Left hindlimb (tissue), 1 donor: ENCODE results near the gene AP3B1.
"Not testable (repeated sequence)": the region's sequence is repeated elsewhere in the genome, so short reads cannot be mapped to it uniquely, and the experiment has no call there.

Source experiments
- DNase-seq: peaks from one replicate; pipeline ENCODE4 v3.0.0-alpha.2; 2018

The AP3B1 gene

GRCh38 chr5:78062645-78063044, 231.9 kb downstream of the AP3B1 start:
- no peak for DNase-seq

GRCh38 chr5:78060421-78060820, 234.1 kb downstream of the AP3B1 start:
- DNase-seq = no peak

- DNase-seq = no peak
Observed at GRCh38 chr5:78058625-78059024, 235.9 kb downstream of the AP3B1 start.

GRCh38 chr5:78056901-78057514, 237.5 kb downstream of the AP3B1 start:
- DNase-seq = no peak

DNA sequence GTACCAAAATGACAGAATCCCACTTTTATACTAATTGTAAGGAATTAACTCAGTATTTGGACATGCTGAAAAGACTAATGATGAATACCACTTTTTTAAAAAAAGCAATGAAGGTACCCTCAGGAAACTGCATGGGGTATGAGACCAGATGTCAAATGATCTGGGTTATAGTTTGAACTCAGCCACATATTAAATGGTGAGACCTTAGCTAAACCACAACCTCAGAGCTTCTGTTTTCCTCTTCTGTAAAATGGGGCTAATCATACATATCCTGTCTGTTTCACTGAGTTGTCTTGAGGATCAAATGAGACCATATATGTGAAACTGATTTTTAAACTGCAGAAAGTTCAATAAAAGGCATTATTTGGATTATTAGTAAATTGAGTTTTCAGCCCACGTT, 238.4 kb downstream of the AP3B1 start:
- DNase-seq = no peak

GRCh38 chr5:78050888-78051287, 243.6 kb downstream of the AP3B1 start:
- no peak for DNase-seq

- DNase-seq = not testable (repeated sequence)
Observed at GRCh38 chr5:78046823-78047222, 247.7 kb downstream of the AP3B1 start.

DNA sequence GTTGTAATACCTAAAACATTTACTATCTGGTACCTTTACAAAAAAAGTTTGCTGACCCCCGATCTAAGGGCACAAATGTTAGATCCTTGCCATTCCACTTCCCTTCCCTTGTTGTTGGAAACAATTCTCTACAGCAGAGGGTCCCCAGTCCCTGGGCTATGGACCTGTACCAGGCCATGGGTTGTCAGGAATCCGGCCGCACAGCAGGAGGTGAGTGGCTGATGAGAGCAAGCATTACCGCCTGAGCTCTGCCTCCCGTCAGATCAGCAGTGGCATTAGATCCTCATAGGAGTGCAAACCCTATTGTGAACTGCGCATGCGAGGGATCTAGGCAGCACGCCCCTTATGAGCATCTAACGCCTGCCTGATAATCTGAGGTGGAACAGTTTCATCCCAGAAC, 248.5 kb downstream of the AP3B1 start:
- no peak for DNase-seq

DNA sequence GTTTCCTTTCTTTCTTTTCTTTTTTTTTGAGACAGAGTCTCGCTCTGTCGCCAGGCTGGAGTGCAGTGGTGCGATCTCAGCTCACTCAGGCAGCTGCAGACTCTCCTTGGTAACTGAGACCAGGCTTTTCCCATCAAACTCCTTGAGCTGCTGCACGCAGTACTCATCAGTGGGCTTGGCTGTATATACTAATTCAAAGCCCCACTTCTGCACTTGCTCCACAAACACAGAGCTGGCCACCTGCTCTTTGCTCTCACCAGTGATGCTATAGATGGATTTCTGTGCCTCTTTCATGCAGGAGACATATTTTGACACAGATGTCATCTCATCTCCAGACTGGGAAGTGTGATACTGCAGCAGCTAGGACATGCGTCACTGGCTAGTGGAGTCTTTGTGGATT, 252.7 kb downstream of the AP3B1 start:
- no peak for DNase-seq

DNA sequence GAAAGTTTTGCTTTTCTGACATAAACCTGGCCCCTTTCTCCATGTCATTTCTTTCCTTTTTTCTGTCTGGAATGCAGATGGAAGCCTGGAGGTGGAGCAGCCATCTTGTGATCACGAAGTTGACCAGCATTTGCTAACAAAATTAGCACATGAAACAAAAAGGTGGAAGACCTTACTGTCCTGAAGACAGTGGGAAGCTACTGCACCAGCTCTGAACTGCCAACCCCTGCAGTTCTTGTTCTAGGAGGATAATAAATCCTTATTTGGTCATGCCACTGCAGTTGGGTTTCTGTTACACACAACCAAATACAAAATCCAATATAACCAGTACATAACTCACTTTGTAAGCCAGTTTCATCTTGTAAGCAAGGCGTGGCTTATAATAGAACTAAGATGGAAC, 269.0 kb downstream of the AP3B1 start:
- no peak for DNase-seq

DNA sequence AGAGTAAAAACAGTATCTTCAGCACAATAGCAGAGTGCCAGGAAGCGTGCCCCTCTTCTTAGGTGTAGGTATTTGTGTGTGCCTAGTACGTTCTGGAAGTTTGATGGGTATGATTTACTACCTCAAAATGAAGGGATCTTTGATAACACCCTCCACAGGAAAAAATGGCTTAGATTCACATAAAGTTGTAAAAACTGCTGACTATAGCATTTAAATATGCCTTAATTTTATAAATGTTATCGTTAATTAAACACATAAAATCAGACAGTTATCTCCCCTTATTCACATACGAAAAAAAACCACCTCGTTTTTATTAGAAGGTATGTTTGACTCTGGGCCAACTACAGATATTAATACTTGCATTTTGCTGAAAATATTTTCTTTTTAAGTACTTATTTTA, 274.8 kb downstream of the AP3B1 start:
- DNase-seq = no peak

DNA sequence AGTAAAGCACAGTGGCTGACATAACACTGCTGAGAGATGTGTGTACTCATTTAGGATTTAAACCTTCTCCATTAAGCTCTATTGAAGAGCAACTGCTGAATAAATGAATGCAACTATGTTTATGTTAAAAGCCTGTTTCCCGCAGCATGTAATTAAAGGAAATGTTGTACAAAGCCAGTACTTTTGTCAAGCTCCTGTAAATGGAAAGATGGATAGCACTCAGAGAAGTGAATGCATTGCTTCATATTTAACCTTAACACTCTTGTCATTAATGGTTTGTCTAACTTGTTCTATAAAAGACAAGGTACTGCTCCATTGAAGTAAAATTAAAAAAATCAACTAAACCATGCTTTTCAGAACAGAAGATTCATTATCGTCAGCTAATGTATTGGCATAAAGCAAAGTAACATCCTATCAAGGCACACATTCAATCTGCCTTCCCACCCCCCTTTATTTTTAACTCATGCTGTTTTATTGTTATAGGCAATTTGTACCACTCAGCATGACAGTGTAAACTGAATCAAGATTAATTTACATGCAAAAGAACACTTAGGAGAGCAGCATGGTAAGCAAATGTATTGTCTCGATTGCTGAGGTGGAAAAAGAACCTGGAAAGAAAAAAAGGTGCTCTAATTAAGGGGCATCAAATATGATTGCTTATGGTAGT, 277.5 kb downstream of the AP3B1 start:
- no peak for DNase-seq

- no peak for DNase-seq
Observed at GRCh38 chr5:78009937-78010527, 284.5 kb downstream of the AP3B1 start.

- DNase-seq = no peak
Observed at GRCh38 chr5:78008356-78008967, 286.0 kb downstream of the AP3B1 start.

GRCh38 chr5:78007233-78007632, 287.3 kb downstream of the AP3B1 start:
- DNase-seq = no peak

DNA sequence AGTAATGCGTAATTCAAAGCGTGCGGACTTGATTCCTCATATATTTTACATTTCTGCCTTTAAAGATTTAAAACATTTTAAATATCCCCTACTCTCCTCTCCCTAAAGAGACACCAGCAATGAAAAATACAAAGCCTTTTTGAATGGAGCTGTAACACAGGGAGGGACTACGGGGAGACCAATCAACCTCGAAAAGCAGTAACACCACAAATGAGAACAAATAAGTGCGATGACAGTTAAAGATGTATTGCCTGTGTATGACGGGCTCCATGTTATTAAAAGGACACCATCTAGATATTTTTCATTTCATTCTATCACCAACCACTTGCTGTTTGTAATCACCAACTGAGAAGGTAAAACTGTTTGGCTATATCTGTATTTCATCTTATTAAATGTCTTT, 288.0 kb downstream of the AP3B1 start:
- DNase-seq = no peak

DNA sequence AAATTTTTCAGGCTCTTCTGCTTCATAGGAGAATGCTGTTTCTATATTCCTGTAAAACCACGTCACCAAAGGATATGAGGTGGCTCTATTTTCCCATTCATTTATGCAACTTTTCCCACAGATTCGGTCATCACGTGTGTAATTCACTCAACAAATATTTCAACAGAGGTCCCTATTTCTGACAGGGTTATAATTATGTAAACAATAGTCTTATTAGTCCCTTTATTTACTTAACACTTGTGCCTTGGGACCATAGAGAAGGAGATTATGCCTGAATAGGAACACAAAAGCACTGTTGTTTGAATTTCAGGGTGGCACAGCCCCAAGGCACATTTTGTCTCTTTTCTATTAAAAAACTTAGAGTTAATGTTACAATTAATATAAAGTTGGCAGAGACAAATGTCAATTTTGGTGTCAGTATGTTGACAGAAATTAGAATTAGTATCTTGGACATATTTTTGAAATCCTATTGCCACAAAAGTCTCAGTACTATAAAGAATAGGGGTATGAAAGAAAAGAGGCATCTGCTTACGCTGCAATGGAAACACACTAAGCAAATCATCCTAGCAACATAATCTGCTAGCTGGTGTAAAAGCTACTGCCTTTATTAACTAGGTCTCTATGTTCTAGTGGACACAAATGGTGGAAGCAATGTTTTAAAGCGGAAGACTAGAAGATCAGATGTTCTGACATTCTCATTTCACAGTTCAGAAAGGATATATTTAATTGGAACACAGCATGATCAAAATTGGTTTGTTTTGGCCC, 289.3 kb downstream of the AP3B1 start:
- no peak for DNase-seq

DNA sequence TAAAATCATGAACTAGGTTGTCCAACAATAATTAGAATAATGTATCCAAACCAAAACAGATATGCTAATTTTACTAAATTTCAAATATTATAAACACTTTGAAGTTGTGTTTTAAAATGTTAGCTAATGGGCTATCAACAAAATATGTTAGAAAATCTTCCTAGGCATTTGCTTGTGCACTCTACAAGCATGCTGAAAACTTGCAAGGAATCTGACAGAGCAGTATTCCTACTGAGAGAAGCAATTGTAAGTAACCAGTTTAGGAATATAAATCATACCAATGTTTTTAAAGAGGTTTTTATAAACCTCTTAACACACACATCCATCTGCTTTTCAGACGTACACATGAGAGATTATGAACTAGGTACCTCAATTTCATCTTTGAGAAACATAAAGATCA, 289.9 kb downstream of the AP3B1 start:
- no peak for DNase-seq

DNA sequence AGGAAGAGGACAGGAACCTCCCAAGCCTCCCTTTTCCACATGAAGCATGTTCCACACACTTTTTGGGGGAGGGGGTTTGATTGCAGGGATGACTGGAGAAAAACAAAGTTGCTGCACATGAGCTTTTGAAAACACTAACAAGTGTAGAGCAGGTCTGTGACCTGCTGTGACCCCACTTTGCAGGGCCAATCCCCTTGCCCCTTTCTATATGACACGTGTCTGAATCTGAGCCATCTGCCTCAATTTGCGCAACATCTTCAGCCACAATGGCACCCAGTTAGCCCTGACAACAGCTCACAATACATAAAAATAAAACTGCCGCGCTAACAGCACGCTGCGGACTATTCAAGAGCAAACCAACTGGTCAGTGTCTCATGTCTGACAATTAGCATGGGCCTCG, 290.6 kb downstream of the AP3B1 start:
- no peak for DNase-seq

GRCh38 chr5:78003450-78003849, 291.0 kb downstream of the AP3B1 start:
- DNase-seq = no peak

DNA sequence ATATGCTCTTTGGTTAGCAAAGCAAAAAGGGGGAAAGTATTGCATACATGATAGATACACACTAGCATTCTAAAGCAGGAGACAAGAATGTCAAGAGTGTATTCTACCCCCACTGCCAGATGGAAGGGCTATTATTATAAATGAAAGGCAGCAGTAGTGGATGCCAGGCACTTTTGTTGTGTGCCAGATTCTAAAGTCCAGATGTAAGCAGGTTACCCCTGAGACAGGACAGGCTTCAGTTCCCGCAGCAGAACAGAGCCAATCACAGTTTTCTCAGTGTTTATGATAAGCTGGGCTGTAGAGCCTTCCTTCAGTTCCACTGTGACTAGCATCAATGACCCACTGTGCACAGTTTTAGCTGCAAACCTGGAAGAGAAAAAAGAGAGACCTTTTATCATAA, 291.8 kb downstream of the AP3B1 start:
- no peak for DNase-seq

DNA sequence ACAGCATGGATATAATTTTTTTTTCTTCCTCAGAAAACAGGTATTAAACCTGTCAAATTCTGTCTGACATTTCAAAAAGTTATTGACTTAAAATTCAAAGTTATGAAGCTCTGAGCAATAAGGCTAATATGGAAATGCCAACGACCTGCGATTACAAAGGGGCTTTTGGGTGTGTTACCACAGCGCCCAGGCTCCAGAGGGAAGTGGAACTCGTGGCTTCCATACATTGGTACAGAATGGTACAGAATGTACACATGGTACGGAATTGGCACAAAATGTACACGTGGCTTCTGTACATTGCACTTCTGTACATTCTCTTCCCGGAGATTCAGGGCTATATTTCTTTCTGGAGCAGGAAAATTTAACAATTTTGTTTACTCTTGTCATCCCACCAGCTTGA, 293.3 kb downstream of the AP3B1 start:
- DNase-seq = no peak

DNA sequence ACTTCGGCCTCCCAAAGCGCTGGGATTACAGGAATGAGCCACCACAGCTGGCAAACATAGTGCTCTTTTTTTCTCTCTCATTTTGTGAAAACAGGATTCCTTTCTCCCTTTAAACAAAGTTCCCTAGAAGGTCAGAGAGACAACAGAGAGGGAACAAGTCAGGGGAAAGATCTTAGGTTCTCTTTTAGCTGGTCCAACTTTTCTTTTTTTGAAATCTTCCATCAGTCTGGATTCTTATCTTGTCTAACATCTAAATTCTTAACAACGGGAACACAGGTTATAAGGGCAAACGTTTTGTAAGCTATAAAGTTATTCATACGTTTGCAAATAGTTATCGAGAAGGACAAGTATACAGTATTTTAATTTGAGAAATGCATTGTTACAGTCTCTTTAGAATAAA, 294.3 kb downstream of the AP3B1 start:
- DNase-seq = no peak
